HG03103 (cell line): ENCODE data around the gene NDUFA12.

Experiments used
- ATAC-seq: cut with Tn5 transposase; IDR thresholded peaks from one replicate; pipeline ENCODE4 v1.9.1; 2021; ENCODE audit warnings: low read depth; ENCODE audit not compliant: unreplicated experiment

Gene NDUFA12

DNA sequence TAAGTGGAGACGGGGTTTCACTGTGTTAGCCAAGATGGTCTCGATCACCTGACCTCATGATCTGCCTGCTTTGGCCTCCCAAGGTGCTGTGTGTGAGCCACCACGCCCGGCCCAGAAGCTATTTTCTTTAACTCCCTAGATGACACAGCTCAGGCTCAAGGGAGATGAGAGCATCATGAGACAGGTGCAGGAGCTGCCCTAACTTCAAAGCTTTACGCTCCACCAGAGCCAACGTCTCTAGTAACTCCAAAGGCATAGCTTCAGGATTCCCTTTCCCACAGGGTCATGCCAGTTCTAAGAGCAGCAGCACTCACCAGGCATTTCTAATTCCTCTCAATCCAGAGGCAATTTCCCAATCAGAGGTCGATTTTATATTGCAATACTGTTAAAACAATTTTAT, 21.0 kb downstream of the NDUFA12 start:
- ATAC-seq, result no peak

GRCh38 chr12:94980577-94980976, 22.9 kb downstream of the NDUFA12 start:
- ATAC-seq, result no peak

- ATAC-seq, result no peak
Measured at GRCh38 chr12:94979941-94980340, 23.6 kb downstream of the NDUFA12 start.

DNA sequence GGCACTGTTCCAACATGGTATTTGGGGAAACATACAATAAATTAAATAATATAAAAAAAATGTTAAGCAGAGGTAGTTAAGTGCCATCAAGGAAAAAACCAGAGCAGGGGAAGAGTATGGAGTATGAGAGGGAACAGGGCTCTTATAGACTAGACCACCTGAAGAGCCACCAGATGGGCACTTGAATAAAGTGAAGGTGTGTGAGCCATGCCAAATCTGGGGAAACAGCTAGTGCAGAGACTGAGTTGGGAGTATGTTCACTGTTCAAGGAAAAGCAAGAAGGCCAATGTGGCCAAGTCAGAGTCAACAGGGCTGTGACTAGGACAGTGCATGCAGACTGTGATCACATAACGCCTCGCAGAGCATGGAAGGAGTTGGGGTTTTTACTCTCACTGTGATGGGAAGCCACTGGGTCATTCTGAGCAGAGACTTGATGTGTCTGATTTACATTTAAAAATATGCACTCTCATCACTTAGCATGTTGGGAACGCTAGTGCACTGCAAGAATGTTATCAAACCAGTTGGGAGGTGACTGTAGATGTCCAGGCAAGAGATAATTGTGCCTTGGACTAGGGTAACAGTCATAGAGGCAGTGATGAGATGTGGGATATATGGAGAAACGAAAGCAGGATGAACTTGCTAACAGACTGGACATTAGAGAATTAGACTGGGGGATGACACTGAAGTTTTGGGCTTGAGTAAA, 25.6 kb downstream of the NDUFA12 start:
- ATAC-seq, result no peak

DNA sequence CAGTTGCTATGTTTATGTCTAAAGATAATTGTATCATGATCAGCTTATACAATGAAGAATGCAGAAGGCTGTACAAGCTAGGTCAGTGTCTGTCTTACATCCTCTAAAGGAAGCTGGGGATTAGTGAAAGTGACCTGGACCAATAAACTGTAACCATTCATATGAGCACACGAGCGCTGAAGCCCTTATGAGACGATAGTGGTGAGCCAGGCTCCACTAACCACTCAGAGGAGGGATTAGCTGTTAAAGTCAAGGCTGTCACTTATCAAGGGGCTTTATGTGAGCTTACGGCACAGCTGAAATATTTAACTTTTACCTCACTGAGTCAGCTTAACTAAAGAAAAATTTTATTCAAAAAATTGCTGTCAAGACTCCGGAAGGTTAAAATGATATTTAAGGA, 30.3 kb downstream of the NDUFA12 start:
- ATAC-seq, result no peak

DNA sequence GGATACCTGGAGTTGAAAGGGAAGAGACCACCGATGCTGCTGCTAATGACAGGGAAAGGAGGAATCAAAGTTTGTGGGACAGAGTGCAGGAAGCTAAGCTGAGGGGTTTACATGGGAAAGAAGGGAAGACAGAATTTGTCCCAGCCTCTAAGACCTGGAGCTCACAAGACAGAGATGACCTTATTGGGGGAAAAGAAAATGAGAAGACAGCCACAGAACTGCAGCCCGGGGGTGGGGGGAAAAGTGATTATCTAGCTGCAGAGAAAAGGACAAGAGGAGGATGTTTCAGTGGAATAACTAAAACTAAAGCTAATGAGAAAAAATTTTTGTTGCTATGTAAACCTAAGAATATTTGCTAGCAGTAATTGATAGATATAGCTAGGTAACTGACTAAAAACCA, 30.7 kb downstream of the NDUFA12 start:
- no peak for ATAC-seq

- no peak for ATAC-seq
Measured at GRCh38 chr12:94971923-94972322, 31.6 kb downstream of the NDUFA12 start.

DNA sequence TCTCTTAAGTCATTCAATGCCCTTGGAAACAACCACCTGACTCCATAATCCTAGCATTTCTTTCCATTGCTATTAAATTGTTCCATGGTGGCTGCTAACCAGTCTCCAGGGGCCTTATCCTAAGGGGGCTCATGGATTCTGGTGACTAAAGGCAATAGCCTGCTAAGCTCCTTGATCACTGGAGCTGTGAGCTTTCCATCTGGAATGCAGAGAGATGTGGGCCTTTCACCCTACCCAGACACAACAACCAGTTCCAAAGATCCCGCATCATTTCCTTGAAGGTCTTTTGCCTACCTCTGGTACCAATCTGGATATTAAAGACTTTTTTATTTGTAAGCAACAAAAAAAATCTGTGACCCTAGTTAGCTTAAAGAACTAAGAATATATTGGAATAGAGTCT, 32.9 kb downstream of the NDUFA12 start:
- no peak for ATAC-seq

- no peak for ATAC-seq
Measured at GRCh38 chr12:94969424-94969823, 34.1 kb downstream of the NDUFA12 start.

DNA sequence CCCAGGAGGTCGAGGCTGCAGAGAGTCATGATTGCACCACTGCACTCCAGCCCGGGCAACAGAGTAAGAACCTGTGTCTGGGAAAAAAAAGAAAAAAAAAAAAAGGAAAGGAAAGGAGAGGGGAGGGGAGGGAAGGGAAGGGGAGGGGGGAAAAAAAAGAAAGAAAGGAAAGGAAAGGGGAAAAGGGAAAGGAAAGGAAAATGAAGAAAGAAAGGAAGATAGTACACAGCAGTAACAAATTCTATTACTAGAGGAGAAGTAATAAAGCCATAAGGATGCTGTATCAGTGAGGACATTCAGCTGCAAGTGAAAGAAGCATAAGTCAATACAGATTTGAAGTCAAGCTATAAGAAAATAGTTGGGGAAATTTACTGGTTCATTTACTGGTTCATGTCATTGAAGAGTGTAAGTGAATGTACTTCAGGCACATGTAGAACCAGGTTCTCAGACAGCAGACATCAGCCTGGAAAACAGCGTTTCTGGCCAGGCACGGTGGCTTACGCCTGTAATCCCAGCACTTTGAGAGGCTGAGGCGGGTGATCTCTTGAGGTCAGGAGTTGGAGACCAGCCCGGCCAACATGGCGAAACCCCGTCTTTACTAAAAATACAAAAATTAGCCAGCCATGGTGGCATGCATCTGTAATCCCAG, 37.4 kb downstream of the NDUFA12 start:
- ATAC-seq, result no peak

DNA sequence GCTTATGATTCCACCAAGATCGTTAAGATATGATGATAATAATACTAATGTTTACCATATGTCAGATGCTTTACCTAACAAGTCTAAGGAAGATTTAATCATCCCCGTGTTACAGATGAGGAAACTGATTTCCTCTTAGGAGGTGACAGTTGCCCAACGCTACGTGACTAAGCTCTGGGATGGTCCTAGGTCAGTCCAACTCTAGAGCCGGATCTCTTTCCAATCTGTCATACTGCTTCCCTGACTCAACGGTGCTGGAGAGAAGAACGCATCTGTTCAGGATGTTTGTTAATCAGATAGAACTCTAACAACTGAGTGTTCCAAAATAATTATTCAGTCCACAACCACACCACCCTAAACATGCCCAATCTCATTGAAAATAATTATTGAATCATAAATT, 39.8 kb downstream of the NDUFA12 start:
- no peak for ATAC-seq

GRCh38 chr12:94962670-94963069, 40.8 kb downstream of the NDUFA12 start:
- ATAC-seq, result no peak

DNA sequence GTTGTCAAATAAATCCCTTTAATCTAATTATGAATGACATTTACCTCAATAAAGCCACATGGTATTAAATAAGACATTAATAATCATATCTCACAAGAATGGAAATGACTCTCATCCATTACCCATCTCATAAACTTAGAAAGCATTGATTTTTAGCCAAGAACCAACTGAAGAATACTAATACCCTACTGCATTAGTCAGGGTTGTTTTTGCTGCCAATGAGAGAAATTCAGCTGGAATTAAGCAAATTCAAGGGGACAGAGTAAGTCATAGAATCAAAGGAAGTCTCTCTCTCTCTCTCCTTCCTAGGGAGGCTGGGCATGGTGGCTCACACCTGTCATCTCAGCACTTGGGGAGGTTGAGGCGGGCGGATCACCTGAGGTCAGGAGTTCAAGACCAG, 41.6 kb downstream of the NDUFA12 start:
- ATAC-seq, result no peak

- ATAC-seq, result no peak
Measured at GRCh38 chr12:94961256-94961824, 42.2 kb downstream of the NDUFA12 start.

GRCh38 chr12:94957006-94957405, 46.5 kb downstream of the NDUFA12 start:
- ATAC-seq, result no peak

DNA sequence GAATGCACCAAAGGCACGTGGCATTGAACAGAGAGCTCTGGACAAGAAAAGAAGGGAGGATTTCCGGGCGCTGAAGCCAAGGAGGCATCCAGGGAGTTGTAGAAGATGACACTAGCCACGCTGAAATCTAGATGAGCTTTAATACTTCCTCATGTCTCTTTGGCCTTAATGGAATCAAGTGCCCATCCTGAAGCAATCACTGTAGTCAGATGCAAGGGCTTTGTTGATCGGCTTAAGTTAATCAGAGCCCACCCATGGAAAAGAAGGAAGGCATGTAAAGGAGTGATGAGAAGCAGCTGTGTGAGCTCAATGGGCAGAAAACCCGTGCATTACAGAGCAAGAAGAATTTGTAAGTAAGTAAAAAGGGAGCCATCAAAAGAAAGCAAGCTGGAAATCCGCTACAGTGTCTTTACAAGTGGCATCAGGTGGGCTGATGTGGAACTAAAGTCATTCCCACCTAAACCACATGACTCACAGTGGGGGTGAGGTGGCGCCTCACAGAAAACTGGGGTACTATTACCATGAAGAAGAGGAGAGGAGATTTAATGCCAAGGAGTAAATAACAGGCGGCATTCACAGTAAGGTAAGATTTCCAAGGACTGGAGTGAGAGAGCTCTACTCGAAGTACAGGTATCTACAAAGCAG, 48.4 kb downstream of the NDUFA12 start:
- ATAC-seq, result no peak

DNA sequence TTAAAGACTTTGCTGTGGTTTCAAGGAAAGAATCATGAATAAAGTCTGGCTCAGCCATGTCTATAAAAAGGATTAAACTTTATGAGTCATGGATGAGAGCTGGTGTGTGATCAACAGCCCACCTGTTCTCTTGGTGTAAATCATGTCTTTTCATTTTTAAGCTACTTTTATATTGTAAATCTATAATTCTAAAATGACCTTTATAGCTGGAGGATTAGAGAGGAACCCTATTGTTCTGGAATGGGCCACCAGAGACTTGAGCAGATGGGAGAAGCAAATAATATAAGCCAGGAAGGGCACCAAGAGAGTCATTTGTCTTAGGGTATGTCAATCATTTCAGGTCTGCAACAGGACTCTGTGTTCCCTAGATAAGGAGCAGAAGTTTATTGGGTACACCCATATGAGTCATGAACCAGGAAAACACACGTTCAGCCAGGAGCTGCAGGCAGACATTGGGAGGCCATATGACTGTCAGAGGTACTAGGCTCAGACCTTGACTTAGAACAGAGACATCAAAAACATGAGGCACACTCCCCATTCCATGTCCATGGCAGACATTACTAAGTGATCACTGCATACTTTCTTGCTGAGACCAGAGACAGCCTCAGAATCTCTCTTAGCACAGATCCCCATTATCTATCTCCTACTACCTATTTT, 49.3 kb downstream of the NDUFA12 start:
- no peak for ATAC-seq

GRCh38 chr12:94952325-94952724, 51.2 kb downstream of the NDUFA12 start:
- no peak for ATAC-seq

DNA sequence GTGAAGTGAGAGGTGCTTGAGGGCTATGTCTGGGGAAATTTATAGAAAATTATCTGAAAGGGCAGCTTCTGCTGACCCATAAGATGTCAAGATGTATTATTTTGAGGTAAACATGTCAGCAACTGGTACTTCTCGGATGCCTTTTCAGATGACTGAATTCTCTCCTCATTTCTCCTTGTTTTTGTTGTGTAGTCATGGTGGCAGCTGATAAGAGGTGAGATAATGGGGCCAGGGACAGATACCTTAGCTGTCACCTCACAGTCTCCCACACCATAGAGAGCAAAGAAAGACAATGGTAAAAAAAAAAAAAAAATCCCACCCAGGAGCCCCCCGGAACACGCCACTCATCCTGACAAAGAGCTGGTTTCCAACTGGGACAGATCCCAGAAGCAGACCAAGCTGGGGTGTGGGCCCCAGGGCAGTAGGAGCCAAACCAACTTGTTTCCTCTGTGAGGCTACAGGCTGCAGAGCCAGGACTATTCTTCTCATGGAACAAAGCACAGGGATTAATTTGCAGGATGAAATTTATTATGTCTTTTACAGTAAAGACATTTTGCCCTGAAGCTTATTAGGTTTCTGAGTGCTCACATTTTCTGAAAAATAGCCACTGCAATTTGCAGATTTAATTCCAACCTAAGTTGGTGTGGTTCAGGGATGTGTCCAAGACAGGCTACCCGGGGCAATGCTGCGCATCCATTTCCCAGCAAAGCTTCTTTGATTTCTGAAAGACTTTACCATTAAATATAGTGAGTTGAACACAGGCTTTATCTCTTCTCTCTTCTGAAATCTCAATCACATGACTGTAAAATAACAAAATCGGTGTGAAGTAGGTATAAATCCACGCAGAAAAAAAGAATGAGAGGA, 52.2 kb downstream of the NDUFA12 start:
- no peak for ATAC-seq

DNA sequence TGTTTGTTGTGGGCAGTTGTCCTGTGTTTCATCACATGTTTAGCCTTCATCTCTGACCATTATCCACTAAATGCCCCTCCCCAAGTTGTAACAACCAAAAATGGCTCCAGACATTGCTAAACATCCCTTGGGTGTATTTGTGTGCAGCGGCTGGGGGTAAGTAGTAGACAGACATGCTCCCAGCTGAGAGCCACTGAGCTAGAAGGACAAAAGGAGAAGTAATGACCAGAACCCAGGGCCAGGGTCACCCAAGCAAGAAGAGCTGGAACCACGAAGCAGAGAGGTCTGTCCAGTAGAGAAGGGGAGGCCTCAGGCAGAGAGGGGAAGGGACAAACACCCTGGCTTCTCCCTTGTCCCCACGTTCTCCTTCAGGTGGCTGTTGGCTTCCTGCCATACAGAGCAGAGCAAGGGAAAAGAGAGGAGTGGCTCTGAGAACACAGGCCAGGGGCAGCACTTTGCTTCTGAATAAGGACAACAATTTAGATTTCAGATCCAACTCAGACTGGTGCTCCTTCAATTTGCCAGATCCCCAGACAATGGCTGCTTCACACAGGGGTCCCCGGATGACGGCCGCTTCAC, 55.2 kb downstream of the NDUFA12 start:
- no peak for ATAC-seq
